HS-27A (cell line): ENCODE data around the gene VCL.
"Not testable (repeated sequence)": the region's sequence is repeated elsewhere in the genome, so short reads cannot be mapped to it uniquely, and the experiment has no call there.

Experiments used
- DNase-seq: peaks from one replicate; pipeline ENCODE4 v3.0.0-alpha.2; 2012; ENCODE audit warnings: low read depth, missing footprints

The VCL gene

DNA sequence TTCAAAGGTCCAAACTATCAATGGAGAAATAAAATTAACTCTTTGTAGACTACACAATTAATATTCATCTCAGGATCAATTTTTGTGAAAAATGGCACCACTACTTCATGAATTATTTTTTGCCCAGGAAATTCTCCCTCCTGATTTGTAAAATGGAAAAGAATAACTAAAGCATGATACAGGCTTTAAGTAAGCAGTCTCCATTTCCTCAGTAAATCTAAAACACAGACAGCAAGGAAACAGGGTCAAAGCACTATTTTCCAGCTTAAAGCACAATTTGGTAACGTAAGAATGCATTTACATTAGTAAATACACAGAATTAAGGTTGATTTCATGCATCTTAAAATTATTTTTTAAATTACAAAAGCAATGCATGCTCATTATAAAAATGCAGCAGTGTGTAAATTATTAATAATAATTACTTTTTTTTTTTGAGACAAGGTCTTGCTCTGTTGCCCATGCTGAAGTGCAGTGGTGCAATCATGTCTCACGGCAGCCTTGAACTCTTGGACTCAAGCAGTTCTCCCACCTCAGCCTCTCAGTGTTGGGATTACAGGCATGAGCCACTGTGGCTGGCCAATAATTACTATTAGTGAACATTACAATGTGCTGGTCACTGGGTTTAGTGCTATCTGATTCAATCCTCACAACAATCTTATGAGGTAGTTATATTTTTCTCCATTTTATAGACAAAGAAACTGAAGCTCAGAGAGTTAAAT, 26.1 kb upstream of the VCL start:
- no peak for DNase-seq

DNA sequence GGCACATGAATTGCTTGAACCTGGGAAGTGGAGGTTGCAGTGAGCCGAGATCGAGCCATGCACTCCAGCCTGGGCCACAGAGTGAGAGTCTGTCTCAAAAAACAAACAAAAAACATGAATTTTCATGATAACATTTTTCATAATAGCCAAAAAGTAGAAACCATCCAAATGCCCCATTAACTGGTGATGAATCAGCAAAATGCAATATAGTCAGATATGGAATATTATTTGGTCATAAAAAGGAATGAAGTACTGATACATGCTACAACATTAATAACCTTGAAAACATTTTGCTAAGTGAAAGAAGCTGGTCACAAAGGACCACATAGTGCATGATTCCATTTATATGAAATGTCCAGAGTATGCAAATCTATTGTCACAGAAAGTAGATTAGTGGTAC, 24.5 kb upstream of the VCL start:
- DNase-seq = no peak

DNA sequence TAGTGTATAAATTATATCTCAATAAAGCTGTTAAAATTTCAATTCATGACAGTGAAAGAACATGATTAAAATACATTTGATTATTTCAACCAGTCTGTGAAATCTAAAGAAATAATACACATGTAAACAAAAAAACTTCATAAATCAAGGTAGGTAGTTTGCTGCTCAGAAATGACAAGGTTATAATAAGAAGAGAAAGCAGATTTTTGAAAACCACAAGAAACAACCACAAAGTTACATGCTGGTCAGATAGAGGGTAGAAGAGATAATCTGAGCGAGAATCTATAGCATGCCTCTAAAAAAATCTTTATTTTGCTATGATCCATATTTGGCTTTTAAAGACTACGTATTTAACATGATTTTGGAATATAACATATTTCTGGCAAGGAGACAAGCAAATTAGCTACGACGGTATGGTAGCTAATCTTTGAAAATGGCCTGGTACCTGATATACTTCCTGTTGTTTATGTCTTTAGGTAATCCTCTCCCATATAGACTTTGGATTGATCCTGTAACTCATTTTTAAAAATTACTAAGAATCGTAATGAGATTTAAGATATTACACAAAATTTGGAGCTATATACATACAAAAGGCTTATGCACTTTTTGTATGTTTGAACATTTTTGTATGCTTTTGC, 23.5 kb upstream of the VCL start:
- DNase-seq = no peak

DNA sequence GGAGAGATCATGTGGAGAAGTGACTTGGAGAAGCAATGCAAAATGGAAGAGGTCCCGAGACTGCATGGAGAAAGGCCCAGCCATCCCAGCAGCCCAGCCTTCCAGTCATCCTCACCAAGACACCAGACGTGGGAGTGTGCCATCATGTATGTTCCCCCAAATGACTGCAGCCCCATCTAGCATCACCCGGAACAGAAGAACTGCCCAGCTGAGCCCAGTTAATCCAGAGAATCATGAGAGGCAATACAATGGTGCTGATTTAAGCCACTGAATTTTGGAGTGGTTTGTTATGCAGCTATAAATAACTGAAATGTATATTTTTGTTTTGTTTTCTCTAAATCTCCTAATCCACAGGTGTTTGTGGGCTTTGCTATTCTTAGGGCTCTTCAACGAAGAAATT, 22.5 kb upstream of the VCL start:
- no peak for DNase-seq

DNA sequence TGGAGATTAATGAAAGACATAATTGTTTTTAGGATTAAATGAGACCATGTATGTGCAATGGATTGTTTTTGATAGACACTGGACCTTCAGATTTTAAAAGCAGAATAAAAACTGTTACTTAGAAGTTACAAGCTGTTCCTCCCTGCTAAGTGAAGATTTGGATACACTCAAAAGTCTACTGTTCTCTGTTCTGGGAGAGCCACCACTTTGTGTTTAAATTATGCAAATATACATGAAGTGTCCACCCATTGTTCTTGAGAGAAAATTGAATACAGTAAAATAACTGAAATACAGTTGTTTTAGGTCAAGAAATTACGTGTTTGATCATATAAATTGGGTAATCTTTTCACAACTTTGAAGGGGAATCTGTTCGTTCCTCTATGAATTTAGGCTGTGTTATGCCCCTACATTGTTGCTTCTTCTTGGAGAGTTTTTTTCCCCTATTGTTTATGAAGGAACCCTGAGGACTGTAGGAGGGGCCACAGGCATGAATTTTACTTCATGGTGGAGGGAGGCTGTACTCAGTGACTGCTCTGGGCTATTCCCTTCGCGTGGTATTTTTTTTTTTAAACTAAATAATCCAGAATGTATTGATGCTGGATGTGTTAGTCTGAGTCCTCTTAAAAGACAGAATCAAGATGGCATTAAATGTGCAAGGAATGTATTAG, 18.6 kb upstream of the VCL start:
- no peak for DNase-seq

DNA sequence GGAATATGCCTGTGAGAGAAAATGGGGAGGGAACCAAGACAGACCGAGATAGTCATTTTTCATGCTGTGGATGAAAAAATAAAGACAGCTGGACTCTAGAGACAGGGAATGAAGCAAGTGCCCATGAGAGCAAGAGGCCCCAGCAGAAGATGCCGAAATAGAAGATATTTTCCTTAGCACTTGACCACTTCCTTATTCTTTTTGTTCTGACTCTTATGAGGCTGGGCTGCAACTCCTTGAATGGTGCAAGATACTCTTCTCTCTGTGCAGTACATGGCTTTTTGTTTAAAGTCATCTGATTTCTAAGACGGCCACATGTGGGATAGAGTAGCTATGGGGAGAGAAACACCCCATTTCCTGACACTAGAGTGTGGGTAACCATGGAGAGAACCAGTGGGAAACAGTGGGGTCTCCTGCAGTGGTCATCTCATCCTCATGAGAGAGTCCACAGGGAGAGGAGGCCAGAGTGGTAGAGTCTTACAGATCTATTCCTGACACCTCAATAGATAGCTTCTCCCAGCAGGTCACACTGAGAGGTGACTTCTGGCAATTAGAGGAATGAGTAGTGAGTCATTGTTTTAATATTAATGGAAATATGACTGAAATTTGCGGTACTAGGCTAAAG, 18.0 kb upstream of the VCL start:
- DNase-seq = no peak

DNA sequence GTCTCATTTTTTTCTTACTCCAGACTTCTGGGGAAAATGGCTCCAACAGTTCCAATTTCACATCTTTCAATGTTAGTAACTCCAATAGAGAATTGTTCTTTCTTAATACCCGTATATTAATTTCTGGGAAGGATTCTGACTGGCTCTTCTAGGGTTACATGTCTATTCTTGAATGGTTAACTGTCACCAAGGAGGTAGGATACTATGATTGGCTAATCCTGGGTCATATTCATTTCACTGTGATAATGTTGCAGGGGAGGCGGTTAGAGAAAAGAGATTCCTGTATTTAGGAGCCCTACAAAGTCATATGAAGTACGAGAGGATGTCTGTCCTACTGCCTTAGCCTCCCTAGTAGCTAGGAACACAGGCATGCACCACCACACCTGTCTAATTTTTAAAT, 16.1 kb upstream of the VCL start:
- no peak for DNase-seq

DNA sequence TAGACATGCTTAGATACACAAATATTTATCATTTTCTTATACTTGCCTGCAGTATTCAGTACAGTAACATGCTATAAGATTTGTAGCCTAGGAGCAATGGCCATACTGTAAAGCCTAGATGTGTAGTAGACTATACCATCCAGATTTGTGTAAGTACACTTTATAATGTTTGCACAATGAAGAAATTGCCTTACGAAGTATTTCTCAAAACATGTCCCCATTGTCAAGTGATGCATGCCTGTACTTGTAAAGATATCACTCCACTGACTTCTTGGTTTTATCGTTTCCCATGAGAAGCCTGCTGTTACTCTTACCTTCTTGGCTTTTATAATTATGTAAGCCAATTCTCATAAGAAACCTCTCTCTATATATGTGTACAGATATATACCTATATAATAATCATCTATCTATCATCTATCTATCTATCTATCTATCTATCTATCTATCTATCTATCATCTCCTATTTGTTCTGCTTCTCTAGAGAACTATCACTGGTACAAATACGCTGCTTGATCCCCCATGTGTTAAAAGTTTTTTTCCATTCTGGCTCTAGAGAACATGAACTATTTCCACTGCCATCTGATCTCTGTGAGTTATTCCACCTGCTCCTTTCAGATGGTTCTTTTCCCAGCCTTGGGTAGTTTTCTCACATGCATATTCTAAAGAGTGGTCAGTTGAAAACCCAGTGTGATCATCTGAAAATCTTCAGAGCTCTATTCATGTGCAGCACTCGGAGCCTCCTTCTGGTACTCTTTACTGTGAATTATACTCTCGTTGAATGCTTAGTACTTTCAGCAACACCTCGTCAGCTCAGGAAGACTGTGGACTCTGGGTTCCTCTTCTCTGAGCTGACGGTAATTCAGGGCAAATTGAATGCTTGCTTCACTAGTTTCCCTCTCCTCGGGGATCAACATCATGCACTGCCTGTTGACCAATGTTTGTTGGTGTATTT, 14.5 kb upstream of the VCL start:
- no peak for DNase-seq

DNA sequence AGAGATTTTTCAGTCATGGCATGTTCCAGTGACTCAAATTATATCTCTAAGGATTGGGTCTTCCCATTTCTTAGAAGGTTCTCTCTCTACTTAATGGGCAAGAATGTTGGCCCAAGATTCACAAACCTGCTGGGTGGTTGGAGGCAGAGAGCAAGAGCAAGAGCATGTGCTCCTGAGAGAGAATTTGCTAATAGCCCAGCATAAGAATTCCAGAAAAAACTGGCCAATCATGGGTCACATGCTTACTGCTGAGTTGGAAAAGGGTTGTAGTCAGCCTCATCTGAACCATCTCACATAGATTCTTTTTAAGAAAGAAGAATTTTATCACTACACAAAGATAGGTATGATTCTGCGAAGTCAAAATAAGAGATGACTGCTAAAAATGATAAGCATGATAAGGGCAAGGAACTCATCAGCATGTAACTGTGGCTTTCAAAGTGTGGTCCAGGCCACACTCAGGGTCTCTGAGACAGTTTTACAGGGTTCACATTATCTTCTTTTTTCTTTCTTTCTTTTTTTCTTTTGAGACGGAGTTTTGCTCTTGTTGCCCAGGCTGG, 8.2 kb upstream of the VCL start:
- no peak for DNase-seq

DNA sequence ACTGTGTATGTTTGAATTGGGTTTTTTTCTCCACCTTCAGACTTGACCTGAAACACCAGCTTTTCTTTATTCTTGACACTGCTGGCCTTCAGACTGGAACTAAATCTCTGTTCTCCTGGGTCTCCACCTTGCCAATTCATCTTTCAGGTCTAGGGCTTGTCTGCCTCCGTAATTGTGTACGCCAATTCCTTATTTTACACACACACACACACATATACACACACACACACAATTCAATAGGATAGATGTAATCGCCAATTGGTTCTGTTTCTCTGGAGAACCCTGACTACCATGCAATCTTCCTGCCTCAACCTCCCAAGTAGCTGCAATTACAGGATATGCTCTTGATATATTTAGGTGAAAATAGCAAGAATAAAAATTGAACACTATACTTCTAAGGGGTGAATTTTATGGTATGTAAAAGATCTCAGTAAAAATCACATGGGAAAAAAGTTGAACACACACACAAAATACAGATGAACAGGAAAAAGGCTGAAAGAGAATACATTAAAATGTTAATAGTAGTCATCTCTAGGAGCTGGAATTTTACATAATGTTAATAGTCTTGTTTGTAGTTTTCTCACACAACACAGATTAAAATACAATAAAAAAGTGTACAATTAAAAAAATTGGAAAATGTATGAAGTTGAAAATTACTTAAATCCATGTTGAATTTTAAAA, 6.6 kb upstream of the VCL start:
- DNase-seq = no peak

DNA sequence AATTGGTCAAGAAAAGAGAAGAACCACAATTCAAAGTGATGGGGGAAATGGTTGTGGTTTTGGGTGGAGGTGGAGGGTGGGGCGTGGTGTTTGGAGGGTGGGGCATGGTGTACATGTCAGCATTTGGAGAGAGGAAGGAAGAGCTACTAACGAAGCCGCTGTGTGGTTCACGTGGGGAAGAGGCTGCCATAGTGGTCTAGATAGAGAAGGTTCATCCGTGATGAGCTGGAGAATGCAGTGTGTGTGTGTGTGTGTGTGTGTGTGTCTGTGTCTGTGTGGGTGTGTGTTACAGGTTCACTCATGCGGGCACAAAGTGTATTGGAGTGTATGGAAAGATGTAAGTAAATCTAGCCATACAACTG, 6.1 kb upstream of the VCL start:
- DNase-seq = no peak

DNA sequence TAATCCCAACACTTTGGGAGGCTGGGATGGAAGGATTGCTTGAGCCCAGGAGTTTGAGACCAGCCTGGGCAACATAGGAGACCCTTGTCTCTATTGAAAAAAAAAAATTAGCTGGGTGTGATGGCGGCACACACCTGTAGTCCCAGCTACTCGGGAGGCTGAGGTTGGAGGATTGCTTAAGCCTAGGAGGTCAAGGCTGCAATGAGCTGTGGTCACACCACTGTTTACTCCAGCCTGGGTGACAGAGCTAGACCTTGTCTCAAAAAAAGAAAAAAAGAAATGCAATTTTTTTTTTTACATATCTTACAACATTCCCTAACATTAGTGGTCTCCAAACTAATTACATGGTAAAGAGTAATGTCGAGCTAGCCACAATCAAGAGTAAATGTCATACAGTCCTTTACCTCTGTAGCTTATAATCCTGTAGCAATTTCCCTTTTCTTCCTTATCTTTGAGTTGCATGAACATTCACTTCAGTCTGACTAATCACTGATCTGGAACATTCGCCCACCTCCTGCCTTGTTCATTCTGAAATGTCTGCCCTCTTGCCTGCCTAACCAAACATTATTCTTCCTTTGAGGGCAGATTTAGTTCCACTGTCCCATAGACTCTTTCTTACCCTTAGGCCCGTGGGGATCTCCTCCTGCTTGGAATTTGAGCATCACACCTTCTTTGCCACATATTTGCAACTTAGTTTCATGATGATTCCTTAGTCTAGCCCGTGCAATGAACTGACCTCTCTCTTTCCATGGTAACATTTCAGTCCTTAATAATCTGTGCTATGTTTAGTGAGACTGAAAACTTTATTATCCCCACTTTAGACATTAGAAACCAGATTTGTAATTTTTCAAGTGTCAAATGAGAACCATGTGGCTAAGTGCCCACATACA, 4.8 kb upstream of the VCL start:
- DNase-seq = no peak

DNA sequence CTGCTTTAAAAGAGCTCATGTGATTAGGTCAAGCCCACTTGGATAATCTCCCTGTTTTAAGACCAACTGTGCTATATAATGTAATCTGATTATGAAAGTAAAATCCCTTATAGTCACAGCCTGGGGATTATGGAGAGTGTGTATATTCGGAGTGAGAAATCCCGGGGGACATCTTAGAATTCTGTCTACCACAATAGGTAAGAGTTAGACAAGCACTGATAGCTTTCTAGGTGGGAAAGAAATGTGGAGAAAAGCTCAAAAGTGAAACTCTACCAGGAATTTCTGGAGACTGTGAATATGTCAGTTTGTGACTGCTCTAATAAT, 2.9 kb upstream of the VCL start:
- no peak for DNase-seq

DNA sequence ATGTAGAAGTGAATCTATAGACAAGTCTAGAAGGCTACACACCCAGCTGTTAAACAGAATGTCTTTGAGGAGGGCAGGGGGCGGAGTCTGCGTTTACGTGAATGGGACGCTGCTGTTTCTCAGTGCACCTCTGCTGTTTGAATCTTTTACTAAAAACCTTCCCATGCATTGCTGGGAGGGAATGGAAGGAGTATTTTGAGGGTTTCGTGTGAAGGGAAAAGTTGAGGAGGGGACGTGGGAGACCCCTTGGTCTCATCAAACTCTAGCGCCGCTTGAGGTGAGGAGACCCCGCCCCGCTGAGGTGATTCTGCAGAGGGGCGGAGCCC, 492 bp upstream of the VCL start:
- DNase-seq = no peak

DNA sequence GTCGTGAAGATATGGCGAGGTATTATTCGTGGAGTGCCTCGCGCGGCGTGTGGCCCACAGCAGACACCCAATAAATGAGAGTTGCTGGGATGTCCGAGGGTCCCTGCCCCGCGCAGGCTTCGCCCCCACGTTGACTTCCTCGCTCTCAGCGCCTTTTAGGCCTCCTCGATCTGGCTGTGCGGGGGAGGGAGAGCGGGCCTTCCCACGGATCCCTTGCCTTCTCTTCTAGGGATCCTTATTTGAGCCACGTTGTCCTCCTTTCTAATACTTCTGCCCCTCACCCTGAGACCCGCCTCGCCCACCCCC, 660 bp downstream of the VCL start:
- DNase-seq = no peak

DNA sequence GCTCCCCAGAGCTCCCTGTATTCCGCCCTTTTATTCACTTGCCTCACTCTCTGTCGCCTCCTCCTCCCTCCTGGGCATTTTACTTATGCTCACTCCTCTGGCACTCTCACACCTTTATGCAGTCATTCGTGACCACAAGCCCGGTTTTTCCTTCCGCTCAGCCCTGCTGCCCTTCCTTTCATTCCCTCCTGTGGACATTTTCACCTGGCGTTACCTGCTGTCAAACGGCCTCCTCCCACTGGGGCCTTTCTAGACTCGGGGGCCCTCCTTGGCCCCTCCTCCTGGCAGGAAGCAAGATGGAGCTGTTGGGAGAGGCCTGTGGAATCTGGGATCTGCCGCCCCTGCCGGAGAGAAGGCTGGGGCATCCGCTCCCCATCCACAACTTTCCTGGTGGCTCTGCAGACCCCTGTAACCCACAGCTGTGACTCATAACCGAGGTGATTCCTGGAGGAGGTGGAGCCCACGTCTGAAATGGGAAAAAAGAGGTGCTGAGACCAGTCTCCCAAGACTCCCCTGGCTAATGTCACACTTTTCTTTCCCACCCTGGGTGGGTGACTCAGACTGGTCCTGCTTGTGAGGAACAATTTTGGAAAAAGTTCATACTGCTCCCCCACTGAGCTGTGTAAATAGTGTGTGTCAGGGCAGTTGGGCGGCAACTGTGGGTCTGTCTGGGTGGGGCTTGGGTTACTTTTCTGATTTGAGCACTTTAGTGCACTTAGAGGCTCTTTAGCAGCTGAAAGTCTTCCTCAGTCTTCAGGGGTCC, 1.2 kb downstream of the VCL start:
- peak; percentile 51 for DNase-seq

DNA sequence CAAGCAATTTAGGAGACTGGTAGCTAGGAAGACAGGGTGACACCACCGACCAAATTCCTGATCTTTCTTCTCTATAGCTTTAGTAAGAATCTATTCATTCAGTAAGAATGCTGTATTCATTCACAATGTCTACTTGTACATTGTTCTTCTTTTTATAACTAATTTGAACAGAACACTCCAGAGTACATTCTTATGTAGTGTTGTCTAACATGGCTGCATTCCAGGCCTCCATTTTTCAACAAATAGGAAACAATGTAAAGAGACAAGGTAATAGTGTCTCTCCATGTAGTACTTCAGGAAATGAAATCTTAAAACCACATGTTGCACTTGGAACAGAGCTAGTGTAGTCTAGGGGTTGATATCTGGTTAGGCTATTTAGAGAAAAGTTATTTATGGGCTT, 1.8 kb downstream of the VCL start:
- no peak for DNase-seq

DNA sequence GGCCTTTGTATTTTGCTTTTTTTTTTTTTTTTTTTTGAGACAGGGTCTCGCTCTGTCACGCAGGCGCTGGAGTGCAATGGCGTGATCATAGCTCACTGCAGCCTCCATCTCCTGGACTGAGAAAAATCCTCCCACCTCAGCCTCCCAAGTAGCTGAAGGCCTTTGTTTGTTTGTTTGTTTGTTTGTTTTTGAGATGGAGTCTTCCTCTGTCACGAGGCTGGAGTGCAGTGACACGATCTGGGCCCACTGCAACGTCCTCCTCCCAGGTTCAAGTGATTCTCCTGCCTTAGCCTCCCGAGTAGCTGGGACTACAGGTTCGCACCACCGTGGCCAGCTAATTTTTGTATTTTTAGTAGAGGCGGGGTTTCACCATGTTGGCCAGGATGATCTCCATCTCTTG, 2.3 kb downstream of the VCL start:
- not testable (repeated sequence) for DNase-seq

DNA sequence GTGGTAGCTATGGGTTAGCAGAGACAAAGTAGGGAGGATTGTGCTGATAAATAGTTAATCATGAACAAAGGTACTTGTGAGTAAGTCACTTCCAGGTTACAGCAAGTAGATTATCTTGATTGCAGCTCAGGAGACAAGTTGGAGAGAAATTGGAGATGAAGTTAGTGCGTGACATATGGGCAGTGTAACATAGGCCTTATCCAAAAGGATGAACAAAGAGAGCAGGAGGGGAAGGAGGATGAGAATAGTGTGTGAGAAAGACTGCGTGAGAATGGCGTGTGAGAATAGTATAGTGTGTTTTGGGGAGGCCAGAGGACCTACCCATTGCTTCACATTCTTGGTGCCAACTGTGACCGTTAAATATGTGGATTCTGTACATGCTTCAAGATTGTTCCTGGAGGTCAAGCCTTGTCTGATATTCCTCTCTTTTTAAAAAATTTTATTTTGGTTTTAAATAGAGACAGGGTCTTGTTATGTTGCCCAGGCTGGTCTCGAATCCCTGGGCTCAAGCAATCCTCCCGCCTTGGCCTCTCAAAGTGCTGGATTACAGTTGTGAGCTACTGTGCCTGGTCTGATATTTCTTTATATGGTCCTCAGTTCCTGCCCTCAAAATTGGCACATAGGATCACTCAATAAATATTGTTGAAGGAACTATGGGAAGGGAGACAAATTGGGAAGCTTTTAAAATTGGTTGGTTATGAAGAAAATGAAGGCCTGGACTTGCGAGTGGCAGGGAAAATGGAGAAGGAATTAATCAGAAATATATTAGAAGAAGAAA, 3.2 kb downstream of the VCL start:
- DNase-seq = no peak
